ENCODE results near the gene SKIL. TPM values are rescaled to one million over a fixed set of nuclear protein-coding genes. Genes with fewer than 3 reads are reported as not detected.

The SKIL gene
- total RNA-seq, 1 experiment from 2014 or later, result 15.1 TPM

- Histone ChIP-seq H3K27ac (ENCODE audit: low read depth, low read length) (no peak overlapping the region), H3K36me3 (ENCODE audit: control insufficient read depth in 1 of 2, insufficient read depth in 2 of 2, low read length in 2 of 2) (no peaks in the 10 kb centered on the region), H3K9ac (ENCODE audit: low read length) (no peak overlapping the region), H3K9me3 (ENCODE audit: control insufficient read depth in 1 of 2, insufficient read depth in 1 of 2, low read depth in 1 of 2, low read length in 2 of 2) (no peaks in the 10 kb centered on the region), H3K4me2 (ENCODE audit: low read length) (no peak overlapping the region), H2AFZ (ENCODE audit: low read depth, low read length, poor library complexity, severe bottlenecking) (no peak overlapping the region), H3K79me2 (ENCODE audit: insufficient read depth, low read length) (no peaks in the 10 kb centered on the region), H3K4me3 (replicated peaks in 1 of 2; ENCODE audit: low read depth in 1 of 2, low read length in 2 of 2) (no peak overlapping the region), H4K20me1 (ENCODE audit: insufficient read depth) (no peaks in the 10 kb centered on the region), H3K27me3 (ENCODE audit: insufficient read depth, low read length) (no peaks in the 10 kb centered on the region), H3K9me2 (ENCODE audit: insufficient read depth) (no peaks in the 10 kb centered on the region), H3K4me1 (ENCODE audit: control insufficient read depth in 1 of 2, insufficient read depth in 2 of 2, low read length in 2 of 2) (no peaks in the 10 kb centered on the region)
- no TSS peak for BruUV-seq (replicated peaks)
- ChIA-PET POLR2A (no interaction called here), RAD21 (ENCODE audit: low non-redundant PET in 1 of 2, low total read pairs in 2 of 2, uncharacterized antibody in 2 of 2, unreplicated experiment in 2 of 2) (no interaction called here), CTCF (interaction anchor here (1.4 kb wide), 1 partner anchor 394 kb away, joined by 4 read pairs; no protein-coding TSS in a partner anchor)
- intact Hi-C loops (cut with micrococcal nuclease), result loop anchor here (10.0 kb wide), 1 partner anchor 552 kb away; the partner anchor contains the start of gene LRRC31
- DNase-seq (ENCODE audit: low read depth, low spot score), result no peak
- TF ChIP-seq EZH2phosphoT487 (IDR thresholded peaks at IDR 0.05; ENCODE audit: borderline replicate concordance) (no peak), SP1 (IDR thresholded peaks at IDR 0.05; ENCODE audit: low read depth) (no peak), CBX3 (IDR thresholded peaks at IDR 0.05; ENCODE audit: low read depth) (no peak), TCF7L2 (IDR thresholded peaks at IDR 0.05; ENCODE audit: borderline replicate concordance, extremely low read depth, insufficient read depth, insufficient read length) (no peak), RAD21 (IDR thresholded peaks at IDR 0.05; ENCODE audit: low read depth) (no peak), SIN3A (IDR thresholded peaks at IDR 0.05; ENCODE audit: low read depth) (no peak), JUND (IDR thresholded peaks at IDR 0.05) (no peak), REST (IDR thresholded peaks at IDR 0.05; ENCODE audit: low read depth) (no peak), SRF (IDR thresholded peaks at IDR 0.05; ENCODE audit: low read depth) (no peak), POLR2A (IDR thresholded peaks at IDR 0.05; ENCODE audit: borderline replicate concordance, extremely low read depth, insufficient read depth, insufficient read length) (no peak), MAX (IDR thresholded peaks at IDR 0.05) (no peak), ZNF274 (IDR thresholded peaks at IDR 0.05; ENCODE audit: low read depth, low read length) (no peak), YY1 (IDR thresholded peaks at IDR 0.05; ENCODE audit: extremely low read depth, insufficient replicate concordance, low read depth, low read length) (no peak), FOSL1 (IDR thresholded peaks at IDR 0.05; ENCODE audit: low read depth) (no peak), ZBTB33 (IDR thresholded peaks at IDR 0.05; ENCODE audit: extremely low read depth, insufficient replicate concordance, low read length) (no peak), POLR2AphosphoS5 (IDR thresholded peaks at IDR 0.05; ENCODE audit: low read depth, low read length) (no peak), ZFX (IDR thresholded peaks at IDR 0.05) (no peak)
- TF ChIP-seq, protein P1, sequence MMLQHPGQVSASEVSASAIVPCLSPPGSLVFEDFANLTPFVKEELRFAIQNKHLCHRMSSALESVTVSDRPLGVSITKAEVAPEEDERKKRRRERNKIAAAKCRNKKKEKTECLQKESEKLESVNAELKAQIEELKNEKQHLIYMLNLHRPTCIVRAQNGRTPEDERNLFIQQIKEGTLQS (IDR thresholded peaks at IDR 0.05), result no peak
- ATAC-seq, result no peak
These were observed 59.6 kb downstream of the SKIL start for GRCh38 chr3:170417090-170417489.
